Stimulated activated CD4-positive, alpha-beta T cell treated with anti-CD3 and anti-CD28 coated beads, Interleukin-1b, Interleukin-23, amount 100 ng/mL, for 4 hours (primary cell): ENCODE results near the gene USP49.
"Not testable (repeated sequence)": the region's sequence is repeated elsewhere in the genome, so short reads cannot be mapped to it uniquely, and the experiment has no call there.

Experiments used
- DNase-seq, 2 donors: peaks; one replicate each; pipeline ENCODE4 v3.0.0-alpha.2; 2020; ENCODE audit warnings: low read depth in 2 of 2

The USP49 gene

DNA sequence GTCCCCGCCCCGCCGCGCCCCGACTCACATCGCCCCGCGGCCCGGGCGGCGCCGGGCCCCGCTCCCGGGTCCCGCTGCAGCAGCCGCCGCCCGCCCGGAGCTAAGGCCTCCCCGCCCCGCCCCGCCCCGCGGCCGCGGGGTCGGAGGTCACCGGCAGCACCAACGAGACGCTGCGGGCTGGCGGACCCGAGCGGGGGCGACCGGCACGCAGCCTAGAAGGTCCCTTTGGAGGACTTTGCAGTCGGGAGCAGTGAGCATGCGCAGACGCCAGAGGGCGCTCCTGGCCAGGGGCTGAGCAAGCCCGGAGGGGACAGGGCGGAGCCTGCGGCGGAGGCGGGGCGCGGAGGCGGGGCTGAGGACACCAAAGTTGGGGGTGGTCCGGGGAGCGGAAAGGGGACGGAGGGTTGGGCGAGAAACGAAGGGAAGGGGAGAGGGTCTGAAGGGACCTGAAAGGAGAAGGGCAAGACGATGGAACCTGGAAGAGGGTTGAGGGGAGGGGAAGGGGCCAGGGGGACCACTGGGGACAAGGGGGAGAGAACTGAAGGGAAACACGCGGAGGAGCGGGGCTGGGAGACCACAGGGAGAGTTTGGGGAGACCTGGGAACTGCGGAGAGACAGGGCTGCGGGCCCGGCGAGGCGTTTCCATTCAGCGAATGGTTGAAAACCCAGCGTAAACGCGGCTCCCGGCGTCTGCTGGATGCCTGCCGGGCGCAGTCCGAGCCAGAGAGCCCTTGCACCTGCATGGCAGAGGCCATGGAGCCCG, 115.2 kb downstream of the USP49 start, which contains the start of gene FRS3:
Gene FRS3 (minus strand): TSS at position 113 of the 763 bp plus-strand sequence. CDS start 2,913 bp downstream, outside the sequence.
- peak; percentile 100 for DNase-seq

GRCh38 chr6:41779336-41779735, 115.8 kb downstream of the USP49 start:
- no peak for DNase-seq

DNA sequence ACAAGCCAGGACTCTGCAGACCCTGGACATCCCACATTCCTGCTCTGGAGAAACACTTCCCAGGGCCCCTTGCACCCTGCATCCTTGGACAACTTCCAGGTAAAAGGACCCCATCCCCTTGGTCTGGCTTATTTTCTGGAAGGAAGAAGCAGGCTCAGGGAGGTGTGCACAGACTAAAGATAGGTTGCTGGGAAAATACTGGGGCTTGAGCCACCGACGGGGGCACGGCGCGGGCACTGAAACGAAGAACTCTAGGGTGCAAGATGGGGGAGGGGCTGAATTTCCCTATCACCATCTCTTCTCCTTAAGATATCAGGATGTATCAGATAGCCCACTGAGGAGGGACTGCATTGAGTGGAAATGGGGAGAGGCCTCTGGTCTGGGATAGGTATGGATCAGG, 116.3 kb downstream of the USP49 start:
- DNase-seq, result no peak

- no peak for DNase-seq
Measured at GRCh38 chr6:41777551-41778285, 117.5 kb downstream of the USP49 start.

DNA sequence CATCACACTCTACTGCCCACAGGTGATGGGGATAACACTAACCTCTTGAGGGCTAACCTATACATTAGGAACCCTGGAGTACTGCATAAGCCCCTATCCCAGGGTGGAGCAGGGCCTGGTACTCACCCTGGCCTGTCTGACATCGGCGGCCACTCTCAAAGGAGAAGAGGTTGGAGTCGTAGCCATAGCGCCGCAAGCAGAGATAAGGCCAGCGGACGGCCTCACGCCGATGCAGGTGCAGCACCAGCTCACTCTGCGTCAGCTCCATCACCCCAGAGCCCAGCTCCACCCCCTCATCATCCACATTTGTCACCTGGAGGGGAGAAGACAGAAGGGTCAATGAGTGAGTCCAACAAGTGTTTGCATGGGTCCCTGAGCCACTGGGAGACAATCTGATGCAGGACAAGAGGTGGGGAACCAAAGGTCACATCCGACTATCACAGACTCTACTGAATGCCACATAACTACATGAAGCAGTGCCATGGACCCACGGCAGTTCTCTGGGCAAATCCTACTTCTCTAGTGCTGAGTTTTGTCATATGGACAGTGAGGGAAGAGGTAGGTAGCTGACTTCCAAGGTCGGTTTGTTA, 119.8 kb downstream of the USP49 start:
- no peak for DNase-seq

- DNase-seq, result no peak
Measured at GRCh38 chr6:41774841-41775240, 120.3 kb downstream of the USP49 start.

DNA sequence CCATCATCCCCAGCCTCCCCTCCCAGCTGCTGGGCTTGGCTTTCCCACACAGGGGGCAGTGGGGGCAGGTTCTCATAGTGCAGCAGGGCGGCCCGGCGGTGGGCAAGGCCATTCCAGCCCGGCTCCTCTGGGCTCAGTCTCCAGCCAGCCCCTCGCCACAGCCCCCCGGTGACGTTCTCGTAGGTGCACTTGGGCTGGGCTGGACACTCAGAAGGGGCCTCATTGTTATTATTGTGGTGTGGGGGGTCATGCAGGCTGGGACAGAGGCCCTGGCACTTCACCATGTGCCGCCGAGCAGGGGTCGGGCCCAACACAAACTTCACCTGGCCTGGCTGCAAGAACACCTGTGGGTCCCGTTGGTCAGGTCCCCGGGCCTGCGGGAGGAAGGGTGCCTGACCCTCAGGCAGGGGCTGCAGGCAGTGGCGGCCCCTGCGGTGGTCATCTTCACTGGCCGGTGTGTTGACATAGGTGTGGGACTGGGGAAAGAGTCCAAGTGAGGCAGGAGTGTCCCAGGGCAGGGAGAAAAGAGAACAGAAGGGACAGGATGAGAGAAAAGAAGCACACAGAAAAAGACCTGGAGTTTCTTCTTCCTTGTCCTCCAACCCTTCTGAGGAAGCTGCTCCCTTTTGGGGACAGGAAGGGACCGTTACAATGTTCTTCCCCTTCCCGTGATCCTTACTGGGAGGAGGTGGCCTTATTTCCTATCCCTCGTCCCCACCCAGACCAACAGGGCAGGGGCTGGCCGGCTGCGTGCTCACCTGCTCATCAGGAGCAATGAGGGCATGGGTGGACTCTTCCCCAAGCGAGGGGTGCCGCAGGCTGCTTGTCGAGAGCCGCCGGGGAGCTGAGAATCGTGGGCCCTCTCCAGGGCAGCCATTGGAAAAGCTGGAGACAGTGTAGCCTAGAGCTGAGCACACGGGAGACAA, 123.9 kb downstream of the USP49 start:
- no peak for DNase-seq

- DNase-seq, result no peak
Measured at GRCh38 chr6:41770381-41771057, 124.7 kb downstream of the USP49 start.

GRCh38 chr6:41769376-41769775, 125.8 kb downstream of the USP49 start:
- DNase-seq, result no peak

- no peak for DNase-seq
Measured at GRCh38 chr6:41768545-41769308, 126.4 kb downstream of the USP49 start.

DNA sequence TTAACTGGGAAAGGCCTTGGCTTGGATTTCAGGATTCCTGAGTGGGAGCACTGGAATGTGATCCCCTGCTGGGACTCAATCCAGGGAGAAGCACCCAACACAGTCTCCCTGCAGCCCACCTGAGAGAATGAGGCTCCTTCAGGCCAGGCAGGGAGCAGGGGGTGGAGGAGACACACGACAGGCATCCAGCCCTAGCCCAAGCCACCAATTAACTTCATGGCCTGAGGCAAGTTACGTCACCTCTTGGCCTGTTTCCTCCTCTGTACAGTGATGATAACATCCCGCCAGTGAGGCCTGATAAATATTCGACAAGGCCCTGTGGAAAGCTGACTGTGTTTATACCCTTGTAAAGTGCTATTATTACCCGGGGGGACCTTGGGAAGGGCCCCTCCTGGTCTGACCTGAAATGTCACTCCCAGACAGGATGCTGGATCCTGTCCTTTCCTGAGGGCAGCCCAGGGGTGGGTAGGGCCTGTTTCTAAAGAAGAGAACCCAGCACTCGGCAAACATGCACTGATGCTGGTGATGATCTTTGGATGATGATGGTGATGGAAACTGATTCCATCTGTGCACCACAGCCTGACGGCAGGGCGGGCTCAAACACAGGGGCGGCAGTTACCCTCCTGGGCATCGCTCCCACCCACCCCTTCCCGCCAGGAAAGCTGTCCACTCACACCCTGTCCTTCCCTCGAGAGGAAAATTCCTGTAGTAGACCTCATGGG, 127.9 kb downstream of the USP49 start:
- DNase-seq, result no peak

DNA sequence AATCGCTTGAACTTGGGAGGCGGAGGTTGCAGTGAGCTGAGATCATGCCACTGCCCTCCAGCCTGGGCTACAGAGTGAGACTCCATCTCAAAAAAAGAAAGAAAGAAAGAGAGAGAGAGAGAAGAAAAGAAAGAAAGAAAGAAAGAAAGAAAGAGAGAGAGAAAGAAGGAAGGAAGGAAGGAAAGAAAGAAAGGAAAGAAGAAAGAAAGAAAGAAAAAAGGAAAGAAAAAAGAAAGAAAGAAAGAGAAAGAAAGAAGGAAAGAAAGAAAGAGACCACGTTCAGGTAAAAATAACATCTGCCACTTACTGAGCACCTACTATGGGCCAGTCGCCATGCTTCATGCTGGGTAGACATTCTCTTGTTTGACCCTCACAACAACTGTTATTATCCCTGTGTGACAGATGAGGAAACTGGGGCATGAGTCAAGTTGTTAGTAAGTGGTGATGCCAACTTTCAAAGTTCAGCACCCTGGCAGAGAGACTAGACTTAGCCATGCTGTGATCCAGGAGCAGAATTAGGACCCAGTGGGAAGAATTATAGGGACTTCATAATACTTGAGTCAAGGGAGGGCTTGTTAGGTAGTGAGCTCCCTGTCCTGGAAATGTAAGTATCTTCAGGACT, 129.0 kb downstream of the USP49 start:
- DNase-seq, result not testable (repeated sequence)

DNA sequence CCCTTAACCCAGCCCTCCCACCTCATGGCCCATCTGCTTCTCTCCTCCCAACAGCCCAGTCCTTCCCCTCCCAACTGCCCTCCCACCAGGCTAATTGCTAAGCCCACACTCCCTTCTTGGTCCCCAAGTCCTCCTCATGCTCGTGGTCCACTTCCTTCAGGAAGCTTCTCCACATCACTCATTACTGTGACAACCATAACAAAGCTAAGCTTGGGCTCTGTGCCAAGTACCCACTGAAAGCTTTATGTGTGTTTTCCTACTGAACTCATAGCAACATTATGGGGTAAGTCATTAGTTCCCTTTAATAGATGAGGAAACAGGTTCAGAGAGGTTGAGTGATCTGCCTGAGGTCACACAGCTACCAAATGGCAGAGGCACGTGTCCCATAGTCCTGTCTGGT, 131.7 kb downstream of the USP49 start:
- DNase-seq, result no peak

DNA sequence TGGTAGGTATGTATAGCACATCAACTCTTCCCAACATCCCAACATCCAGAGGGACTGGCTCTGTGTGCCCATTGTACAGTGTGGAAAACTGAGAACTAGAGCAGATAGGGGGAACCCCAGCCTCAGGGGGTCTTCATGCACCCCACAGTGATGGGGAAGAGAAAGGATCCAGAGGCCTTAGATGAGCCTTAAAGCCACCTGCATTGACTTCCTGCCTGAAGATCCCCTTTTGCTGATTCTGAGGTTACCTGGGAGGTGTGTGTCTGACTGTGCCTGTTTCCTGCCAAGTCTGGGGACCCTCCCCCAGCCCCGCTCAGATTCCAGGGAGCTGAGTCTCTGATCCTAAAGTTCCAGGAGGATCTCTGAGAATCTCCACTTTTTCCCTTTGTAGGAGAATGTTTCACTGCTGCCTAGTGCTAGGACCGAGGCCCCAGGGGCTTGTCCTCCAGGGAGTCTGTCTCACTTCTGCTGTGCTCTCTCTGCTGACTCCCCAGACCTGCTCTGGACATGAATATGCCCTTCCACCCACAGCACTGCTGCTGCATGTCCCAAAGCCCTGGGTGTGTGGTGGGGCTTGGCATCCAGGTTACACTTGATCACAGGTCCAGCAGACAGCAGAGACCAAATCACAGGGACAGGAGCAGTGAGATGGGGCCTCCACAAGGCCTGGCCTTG, 135.1 kb downstream of the USP49 start:
- DNase-seq, result no peak

DNA sequence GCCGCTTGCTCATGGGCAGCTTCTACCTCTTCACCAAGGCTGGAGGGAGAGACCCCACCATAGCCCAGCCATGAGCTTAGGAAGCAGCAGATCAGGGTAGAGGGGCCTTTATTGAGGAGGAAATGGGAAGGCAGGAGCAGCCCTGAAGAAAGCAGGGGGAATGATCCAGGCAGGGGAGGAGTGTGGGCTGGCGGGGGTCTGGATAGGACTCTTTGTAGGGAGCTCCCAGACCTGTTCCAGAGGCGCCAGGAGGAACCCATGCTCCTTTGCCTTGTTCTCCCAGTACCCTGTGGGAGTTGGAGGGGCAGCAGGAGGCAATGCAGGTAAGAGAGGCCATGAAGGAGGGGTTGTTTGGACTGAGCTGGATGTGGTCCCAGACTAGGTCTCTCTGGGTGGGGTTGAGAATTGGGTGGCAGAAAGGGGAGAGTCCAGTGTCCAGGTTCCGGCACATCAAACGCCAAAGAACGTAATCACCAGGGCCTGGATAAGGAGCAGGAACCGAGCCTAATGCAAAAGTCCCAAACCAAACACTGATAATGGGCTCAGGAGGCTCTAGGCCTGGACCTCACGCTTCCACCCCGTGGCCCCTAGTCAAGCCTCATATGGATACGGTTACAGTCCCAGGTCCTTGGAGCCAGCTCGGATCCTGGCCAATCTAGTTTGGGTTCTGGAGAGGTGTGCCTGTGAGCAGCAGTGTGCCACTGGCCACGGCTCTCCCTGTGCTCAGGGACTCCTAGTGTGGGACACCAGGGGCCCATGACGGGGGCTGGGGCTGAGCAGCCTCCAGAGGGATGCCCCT, 135.9 kb downstream of the USP49 start:
- no peak for DNase-seq

- no peak for DNase-seq
Measured at GRCh38 chr6:41758641-41759035, 136.5 kb downstream of the USP49 start.

GRCh38 chr6:41757931-41758640, 137.1 kb downstream of the USP49 start:
- DNase-seq, result no peak
